ENCODE results near the gene GLI1.
"Not testable (repeated sequence)": the region's sequence is repeated elsewhere in the genome, so short reads cannot be mapped to it uniquely, and the experiment has no call there.

Gene GLI1

GRCh38 chr12:57517718-57518117, 58.1 kb downstream of the GLI1 start:
- not testable (repeated sequence) for H3K9me3 Mint-ChIP-seq; H3K27me3 Mint-ChIP-seq (ENCODE audit: low read depth)
- Mint-ChIP-seq H3K4me3 (peak overlapping the region; percentile 64), H3K36me3 (ENCODE audit: low read depth) (peaks cover 56% of the 10 kb centered on the region), H3K27ac (peak overlapping the region; percentile 52), H3K4me1 (ENCODE audit: low read depth) (peaks cover 34% of the 10 kb centered on the region)

GRCh38 chr12:57518176-57518919, 58.8 kb downstream of the GLI1 start:
- peaks cover 37% of the 10 kb centered on the region for H3K4me1 Mint-ChIP-seq (ENCODE audit: low read depth)

DNA sequence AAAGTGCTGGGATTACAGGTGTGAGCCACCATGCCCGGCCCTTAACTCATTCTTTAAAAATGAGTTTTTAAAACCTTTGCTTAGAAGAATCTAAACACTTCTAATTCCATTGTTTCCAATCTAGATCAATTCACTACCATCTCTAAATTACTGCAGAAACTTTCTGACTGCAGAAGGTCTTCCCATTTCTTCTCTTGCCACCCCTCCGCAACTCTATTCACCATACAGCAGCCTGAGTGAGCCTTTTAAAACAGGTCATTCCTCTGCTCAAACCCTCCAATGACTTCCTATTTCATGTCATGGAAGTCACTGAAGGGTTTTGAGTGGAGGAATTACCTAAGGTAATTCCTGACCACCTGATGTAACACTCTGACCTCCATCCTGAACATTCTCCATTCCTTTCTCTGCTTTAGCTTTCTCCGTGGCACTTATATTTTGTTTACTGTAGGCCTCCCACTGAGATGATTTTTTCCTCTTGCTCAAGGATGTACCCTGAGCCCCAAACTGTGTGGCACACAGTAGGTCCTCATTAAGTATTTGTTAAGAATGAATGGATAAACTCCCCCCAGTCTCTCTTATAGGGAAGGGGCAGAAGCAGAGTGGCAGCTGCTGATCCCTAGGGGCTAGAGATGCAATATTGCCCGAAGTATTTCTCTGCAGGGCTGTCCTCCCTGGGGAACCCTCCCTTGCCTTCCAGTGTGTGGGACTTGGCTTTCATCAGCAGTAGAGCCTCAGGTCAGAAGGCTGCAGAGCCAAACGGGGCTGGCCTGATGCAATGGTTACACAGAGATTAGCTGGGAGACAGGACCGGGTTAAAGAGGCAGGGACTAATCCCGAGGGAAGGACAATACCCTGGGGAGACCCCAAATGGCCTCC, 59.6 kb downstream of the GLI1 start:
- H3K4me3 Mint-ChIP-seq: peak overlapping the region; percentile 94
- H3K36me3 Mint-ChIP-seq (ENCODE audit: low read depth): peaks cover 53% of the 10 kb centered on the region
- H3K4me1 Mint-ChIP-seq (ENCODE audit: low read depth): peaks cover 45% of the 10 kb centered on the region
- no peaks in the 10 kb centered on the region for H3K27me3 Mint-ChIP-seq (ENCODE audit: low read depth)
- peak overlapping the region; percentile 100 for H3K27ac Mint-ChIP-seq
- H3K9me3 Mint-ChIP-seq: no peaks in the 10 kb centered on the region

More at GRCh38 chr12:57518176-57518919, 58.8 kb downstream of the GLI1 start:
- Mint-ChIP-seq H3K27me3 (ENCODE audit: low read depth) (no peaks in the 10 kb centered on the region), H3K4me3 (peak overlapping the region; percentile 94), H3K9me3 (no peaks in the 10 kb centered on the region), H3K27ac (no peak overlapping the region), H3K36me3 (ENCODE audit: low read depth) (peaks cover 52% of the 10 kb centered on the region)

DNA sequence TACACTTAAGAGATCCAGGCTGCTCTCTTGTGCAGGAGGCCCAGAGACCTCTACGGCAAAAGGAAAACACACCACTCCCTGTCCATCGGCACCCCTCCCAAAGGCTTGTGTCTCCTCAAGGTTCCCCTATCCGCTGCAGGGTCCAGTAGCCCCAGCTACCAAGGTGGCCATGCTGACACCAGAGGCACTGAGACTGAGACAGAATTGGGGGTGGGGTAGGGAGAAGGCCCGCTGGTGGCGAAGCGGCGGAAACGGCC, 60.1 kb downstream of the GLI1 start:
- H3K4me1 Mint-ChIP-seq (ENCODE audit: low read depth): peaks cover 50% of the 10 kb centered on the region
- no peaks in the 10 kb centered on the region for H3K27me3 Mint-ChIP-seq (ENCODE audit: low read depth)
- H3K36me3 Mint-ChIP-seq (ENCODE audit: low read depth): peaks cover 50% of the 10 kb centered on the region

DNA sequence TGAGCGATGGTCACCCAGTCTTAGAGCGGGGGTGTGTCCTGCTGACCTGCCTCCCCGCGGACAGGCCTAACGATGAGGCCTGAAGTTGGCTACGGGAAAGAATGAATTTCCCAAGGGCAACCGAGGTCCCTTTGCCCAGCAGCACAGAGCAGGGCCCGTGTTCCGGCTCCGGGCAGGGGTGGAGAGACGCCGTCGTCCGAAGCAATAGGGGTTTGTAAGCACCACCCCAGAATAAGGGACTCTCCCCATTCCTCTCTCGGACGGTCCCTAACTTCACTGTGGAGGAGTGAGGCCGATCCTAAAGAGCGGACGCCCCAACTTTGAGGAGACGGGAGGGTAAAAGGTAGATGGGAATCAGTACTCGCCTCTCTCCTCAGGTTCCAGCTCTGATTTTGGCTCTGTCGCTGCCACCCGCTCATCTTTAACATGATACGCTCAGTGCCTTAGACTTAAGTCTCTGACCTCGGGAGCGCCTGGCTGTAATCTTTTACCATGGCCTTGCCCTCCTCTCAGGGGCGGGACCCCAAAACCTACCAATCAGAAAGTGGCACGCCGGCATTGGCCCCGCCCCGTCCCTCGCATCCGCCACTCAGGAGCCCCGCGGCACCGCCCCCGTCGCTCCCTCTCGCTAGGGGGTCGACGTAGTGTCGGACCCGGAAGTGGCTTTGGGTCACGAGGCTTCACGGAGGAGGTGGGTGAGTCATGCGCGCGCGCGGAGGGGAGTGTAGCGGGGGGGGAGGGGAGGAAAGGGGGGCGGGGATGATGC, 60.7 kb downstream of the GLI1 start, which contains the start of gene DDIT3:
DDIT3 (minus strand) TSS at position 462 of the 766 bp plus-strand sequence. CDS start 3,108 bp downstream, outside the sequence.
- Mint-ChIP-seq H3K27me3 (ENCODE audit: low read depth) (no peaks in the 10 kb centered on the region), H3K4me3 (peak within 1 kb of the TSS; percentile 94), H3K36me3 (ENCODE audit: low read depth) (peaks cover 50% of the 10 kb centered on the region), H3K4me1 (ENCODE audit: low read depth) (peaks cover 50% of the 10 kb centered on the region), H3K9me3 (no peaks in the 10 kb centered on the region), H3K27ac (peak within 1 kb of the TSS; percentile 100)

More for the DNA sequence above, 60.1 kb downstream of the GLI1 start:
- Mint-ChIP-seq H3K4me3 (peak overlapping the region; percentile 94), H3K27ac (peak overlapping the region; percentile 100), H3K9me3 (no peaks in the 10 kb centered on the region)

- H3K27me3 Mint-ChIP-seq (ENCODE audit: low read depth): no peaks in the 10 kb centered on the region
- no peaks in the 10 kb centered on the region for H3K9me3 Mint-ChIP-seq
- H3K27ac Mint-ChIP-seq: peak overlapping the region; percentile 100
- peak overlapping the region; percentile 94 for H3K4me3 Mint-ChIP-seq
- peaks cover 42% of the 10 kb centered on the region for H3K36me3 Mint-ChIP-seq (ENCODE audit: low read depth)
- H3K4me1 Mint-ChIP-seq (ENCODE audit: low read depth): peaks cover 51% of the 10 kb centered on the region
Measured at GRCh38 chr12:57521525-57522010, 62.0 kb downstream of the GLI1 start.

Data from T-helper 1 cell treated with Interleukin-12 subunit alpha and Interleukin-12 subunit beta and Interleukin-4 antibody, amounts not matched to agents 30 μg/mL and 1 μg/mL, for 36 hours (primary cell).